GM21528 (cell line): ENCODE data around the gene RASGRP2.

Experiments used
- ATAC-seq: cut with Tn5 transposase; IDR thresholded peaks from one replicate; pipeline ENCODE4 v1.9.1; 2021; ENCODE audit warnings: mild to moderate bottlenecking, moderate library complexity; ENCODE audit not compliant: unreplicated experiment, low FRiP score

RASGRP2 gene

DNA sequence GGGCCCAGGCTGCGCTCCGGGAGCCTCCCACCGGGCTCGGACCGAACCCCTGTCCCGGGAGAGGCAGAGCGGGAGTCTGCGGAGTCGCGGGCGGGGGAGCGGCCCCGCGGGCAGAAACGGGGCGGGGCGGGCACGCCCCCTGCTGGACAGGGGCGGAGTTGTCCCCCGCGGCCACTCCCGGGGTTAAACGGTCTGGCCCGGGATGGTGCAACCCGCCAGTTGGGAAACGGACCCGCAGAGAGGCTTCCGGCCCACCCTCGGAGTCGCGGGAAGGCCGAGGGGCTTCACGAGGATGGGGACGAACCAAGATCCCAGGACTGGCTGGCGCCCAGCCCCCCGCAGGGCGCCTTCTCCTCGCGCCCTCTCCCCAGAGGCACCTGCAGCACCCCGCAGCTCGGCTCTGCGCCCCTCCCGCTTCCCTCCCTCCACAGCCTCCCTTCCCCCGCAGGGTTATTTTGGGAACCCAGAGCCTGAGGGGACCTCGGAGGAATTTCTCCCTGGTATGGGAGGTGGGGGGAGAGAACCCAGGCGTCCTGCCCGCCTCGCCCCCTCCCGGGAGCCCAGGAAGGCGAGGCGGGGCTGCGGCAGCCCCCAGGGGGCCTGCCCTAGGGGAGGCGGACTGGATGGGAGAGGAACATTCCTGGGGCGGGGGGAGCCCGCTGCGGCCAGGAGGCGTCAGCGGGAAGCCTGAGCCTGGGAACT lies 902 bp downstream of the RASGRP2 start:
- ATAC-seq = no peak

DNA sequence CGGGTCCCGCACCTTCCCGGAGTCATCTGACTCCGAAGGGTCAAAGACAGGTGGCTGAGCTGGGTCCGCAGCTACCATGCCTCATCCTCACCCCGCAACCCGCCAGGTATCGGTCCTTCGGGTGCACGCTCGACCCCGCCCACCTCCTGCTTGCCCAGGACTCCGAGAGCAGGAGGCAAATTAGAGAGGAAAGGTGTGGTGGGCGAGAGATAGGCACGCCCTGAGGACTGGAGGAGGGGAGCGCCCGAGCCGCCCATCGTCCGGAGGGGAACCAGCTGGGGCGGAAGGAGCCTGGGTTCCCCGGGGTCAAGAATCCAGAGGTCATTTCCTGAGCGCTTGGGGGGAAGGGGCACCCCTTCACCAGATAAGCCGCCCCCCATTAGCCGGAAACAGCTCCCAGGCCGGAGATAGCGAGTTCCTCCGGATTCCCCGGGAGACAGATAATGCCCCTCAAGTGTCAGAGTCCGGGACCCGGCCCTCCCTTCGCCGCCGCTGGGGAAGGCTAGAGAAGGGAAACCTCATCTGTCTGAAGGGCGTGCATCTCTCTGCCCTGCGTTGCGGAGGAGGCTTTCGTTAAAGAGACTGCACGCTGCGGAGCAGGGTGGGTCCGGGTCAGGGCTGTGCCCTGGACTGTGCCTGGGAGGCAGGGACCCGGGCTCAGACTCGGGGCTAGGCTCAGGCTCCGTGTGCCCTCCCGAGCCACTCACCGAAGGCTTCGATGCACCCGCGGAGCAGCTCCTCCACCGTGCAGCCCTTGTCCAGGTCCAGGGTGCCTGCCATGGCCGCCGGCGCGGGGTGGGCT lies 1.7 kb downstream of the RASGRP2 start:
- no peak for ATAC-seq

DNA sequence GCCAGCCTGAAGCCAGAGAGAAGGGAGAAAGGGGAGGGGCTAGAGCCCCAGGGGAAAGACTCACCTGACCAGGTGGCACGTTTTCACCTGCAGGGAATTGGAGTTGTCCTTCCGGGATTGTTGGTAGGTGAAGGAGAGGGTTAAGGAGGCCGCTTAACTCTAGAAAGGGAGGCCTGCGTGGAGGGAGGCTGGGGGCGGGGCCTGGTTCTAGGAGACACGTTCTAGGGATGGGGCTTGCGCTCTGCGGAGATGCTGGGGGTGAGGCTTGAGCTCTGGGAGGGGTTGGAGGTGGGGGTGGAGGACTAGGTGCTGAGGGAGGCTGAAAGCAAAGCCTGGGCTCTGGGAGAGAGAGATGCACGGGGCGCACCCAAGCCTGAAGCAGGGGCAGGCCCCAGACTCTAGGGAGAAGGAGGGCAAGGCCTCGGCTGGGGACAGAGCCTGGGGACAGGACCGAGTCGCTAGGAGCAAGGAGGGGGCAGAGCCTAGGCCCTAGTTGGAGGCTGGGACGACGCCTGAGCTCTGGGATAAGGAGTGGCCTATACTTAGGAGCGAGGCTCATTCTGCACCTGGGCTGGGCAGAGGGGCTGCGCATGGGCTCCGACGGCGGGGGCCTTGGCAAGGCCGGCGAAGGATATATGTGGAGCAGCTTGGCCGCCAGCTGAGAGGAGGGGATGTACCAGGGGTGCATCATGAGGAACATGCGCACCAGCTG lies 2.4 kb downstream of the RASGRP2 start:
- no peak for ATAC-seq

DNA sequence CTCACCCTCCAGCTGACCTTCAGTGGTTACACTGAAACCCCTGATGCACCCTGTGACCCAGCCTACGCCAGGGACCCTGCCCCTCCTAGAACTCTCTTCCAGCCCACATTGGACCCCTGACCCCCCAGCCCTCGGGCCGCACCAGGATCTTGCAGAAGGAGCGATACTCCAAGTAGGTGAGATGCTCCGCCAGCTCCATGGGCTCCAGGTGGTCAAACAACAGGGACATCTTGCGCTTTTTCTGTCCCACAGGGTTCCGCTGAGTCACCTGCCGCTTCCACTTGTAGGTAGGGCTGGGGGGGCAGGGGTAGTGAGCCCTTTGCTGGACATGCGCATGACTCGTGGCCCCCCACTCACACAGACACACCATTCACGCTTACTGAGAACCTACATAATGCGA lies 4.1 kb downstream of the RASGRP2 start:
- ATAC-seq = no peak

DNA sequence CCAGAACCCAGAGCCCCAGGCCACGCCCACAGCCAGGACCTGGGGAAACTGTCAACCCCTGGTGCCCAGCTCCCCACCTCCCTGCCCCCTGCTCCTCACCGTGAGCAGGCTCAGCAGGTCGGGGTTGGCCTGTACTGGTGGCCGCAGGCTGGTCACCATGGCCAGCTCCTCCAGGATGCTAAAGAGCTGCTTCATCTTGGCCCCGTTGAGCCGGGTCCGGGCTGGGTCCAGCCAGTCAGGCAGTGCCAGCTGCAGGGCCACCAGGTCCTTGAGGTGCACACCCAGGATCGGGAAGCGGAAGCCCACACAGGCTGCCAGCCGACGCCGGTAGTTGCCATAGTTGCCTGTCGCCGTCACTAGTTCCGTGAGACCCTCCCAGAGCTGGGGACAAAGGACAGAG lies 7.3 kb downstream of the RASGRP2 start:
- ATAC-seq = no peak

DNA sequence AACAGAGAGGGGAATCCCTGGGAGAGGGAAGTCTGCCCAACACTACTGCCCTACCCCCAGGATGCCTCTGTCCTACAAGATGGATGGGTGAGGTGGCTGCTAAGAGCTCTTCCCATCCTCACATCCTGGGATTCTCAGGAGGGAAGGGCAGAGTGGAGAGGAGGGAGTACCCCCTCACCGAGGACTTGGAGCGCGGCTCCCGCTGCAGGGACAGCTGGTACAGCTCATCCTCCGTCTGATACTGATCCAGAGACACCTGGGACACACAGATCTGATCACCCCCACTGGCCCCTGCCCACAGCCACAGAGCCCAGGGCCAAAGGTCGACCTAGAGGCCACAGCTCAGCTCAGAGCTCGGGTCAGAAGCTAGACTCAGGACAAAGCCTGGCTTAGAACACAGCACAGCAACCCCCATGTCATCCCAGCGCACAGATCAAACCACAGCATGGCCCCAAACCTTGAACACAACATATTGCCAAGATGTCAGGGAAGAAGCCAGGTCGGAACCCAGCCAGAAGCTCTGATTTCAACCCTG lies 8.2 kb downstream of the RASGRP2 start:
- ATAC-seq = no peak

DNA sequence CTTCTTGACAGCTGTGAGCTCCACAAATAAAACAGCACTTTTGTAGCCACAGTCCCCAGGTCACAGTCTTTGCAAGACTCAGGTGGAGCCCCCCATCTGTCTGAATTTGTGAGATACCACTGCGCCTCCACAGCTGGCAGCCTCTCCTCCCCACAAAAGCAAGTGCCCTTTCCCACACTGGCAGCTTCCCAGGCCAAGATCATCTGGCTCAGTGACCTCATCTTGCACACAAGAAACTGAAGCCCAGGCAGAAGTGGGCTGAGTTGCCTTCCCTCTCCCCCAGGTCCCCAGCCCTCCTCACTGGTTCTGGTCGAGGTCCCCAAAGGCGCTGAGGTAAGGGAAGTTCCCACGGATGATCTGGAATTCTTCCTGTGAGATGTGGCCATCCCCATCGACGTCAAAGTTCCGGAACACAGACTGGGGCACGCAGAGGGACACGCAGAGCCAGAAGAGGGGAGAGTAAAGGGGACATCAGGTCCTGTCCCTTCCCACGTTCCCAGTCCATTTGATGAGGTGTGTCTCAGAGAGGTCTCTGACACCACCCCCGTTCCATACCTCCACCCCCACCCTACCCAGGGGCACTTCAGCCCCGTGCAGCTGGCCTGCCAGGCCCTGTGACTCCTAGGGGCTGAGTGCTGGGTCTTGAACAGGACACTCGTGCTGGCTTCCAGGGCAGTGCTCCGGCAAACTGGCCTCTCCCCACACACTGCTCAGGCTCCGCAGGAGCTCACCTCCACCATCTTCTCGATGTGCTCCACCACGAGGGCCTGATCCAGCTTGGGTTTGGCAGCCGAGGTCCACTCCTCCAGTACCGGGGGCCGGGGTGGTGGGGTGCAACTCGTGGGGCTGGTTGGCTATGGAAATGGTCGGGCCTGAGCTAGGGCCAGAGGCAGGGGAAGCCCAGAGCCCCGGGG lies 8.9 kb downstream of the RASGRP2 start:
- no peak for ATAC-seq

DNA sequence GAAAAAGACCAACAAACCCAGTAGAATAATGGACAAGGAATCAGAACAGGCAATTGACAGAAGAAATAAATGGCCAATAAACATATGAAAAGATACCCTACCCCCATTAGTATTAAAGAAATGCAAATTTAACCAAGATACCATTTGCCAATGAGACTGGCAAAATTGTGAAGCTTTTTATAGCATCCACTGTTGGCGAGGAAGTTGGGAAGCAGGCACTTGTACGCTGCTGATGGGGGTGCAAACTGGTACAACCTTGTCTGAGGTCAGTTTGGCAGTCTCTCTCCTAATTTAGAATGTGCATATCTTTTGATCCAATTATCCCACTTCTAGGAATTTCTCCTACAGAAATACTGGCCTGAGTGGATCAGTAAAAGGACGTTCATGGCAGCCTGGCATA lies 12.3 kb downstream of the RASGRP2 start:
- no peak for ATAC-seq

DNA sequence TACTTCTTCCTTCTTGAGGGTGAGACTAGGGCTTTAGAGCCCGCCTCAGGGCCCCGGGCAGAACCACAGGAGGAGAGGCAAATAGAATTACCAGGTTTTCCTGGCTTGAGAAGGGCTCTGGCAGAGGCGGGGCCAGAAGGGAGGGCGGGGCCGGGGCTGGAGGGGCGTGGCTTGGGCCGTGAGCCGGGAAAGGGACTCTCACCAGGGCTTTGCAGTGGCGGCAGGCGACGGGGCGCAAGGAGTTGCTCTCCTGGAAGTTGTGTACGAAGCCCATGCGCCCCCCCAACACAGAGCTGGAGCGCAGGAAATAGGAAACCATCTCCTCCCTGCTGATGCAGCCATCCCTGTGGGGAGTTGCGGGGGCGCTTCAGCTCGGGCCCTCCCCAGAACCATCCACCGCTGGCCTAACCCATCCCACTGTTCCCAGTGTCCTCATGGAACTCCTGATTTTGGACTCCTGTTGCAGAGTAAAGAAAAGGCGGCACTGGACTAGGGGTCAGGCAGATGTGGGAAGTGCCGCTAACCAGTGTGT lies 14.0 kb downstream of the RASGRP2 start:
- no peak for ATAC-seq

DNA sequence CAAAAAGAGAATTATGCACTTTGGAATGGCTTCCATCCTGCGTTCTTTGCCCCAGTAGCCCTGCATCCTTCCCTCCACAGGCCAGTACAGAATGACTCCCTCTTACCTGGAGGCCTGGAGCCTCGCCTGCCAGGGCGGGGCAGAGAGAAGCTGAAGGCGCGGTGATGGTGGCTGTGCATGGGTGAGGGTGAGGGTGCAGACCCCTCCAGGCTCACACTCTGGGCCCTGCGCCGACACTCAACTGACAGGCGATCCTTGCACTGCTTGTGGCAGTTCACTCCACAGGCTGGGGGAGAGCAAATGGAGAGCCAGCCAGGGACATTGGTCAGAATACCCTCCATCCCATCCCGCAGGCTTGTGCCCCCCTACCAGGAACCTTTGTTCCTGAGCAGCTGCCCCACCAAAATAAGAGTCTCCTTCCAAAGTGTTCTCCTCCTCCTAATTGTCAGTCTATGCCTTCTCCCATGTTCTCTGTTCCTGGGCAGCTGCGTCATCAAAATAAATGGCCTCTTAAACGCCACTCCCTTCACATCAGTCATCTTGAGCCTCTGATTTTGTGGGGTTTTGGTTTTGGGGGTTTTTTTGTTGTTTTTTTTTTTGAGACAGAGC lies 15.1 kb downstream of the RASGRP2 start:
- no peak for ATAC-seq

DNA sequence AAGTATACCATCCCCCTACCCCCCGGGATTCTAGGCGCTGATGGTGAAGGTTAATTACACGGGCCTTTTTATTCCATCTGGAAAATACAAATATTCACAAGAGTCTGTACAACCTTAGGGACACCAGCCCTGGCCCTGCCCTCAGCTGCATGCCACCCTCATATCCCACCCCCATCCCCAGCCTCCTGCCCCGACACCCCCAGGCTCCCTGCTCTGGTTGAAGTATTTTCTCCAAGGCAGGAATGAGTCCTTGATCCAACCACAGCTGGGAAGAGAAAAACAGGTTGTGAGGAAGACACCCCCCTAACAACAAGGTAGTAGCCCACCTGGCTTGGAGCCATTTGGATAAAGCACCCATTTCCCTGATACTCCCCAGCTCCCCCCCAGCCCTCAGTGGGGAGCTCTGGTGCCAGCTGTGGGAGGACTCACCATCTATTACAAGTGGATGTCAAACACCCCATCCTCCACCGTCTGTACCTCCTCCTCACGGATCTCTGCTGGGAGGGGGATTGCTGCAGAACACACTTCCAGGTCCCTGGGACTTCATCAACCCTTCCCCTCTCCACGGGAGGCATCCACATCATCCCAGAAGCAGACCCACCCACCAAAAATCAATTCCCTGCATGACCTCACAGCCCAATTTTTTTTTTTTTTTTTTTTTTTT lies 16.9 kb downstream of the RASGRP2 start:
- ATAC-seq = no peak

DNA sequence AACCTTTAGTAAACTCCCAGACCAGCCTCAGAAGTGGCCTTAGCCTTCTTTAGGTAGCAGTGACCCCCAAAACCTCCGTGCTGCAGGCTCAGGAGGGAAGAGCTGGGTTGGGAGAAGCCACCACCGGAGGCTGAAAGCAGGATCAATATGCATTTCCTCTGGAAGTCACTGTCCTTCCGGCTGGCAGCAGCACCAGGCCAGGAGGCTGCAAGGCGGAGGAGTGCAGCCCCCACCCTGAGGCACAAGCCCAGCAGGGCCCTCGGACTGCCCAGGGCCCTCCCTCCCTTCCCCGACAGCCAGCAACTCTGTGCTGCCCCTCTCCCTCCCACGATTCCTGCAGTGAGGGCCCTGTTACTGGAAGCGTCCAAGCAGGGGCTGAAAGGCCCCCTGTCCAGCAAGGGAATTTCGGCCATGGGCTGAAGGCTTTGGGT lies 17.7 kb downstream of the RASGRP2 start:
- no peak for ATAC-seq

DNA sequence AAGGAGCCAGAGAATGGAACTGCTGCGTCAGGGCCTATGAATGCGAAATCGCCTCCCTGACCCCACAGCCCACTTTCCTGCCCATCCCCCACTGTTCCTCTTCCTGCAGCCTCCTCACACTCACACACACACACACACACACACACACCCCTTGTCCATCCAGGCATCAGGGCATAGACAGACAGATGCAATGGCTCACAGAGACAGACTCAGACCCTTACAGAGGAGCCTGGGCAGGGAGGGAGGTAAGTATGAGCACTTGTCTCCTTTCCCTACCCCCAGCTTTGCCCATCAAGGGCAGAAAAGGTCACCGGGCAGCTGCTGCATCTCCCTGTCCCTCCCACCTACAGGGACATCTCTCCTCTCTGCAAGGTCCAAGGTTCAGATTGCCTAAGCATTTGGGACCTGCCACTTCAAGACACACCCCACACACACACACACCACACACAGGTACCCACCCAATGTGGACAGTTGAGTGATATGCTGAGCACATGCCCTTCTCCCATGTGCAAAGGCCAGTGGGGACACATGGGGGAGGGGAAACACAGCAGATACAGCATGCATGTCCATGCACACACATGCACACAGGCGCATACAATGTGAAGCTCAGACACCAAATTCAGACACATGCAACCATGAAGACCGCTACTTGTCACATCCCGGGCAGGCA lies 18.9 kb downstream of the RASGRP2 start:
- ATAC-seq = no peak

DNA sequence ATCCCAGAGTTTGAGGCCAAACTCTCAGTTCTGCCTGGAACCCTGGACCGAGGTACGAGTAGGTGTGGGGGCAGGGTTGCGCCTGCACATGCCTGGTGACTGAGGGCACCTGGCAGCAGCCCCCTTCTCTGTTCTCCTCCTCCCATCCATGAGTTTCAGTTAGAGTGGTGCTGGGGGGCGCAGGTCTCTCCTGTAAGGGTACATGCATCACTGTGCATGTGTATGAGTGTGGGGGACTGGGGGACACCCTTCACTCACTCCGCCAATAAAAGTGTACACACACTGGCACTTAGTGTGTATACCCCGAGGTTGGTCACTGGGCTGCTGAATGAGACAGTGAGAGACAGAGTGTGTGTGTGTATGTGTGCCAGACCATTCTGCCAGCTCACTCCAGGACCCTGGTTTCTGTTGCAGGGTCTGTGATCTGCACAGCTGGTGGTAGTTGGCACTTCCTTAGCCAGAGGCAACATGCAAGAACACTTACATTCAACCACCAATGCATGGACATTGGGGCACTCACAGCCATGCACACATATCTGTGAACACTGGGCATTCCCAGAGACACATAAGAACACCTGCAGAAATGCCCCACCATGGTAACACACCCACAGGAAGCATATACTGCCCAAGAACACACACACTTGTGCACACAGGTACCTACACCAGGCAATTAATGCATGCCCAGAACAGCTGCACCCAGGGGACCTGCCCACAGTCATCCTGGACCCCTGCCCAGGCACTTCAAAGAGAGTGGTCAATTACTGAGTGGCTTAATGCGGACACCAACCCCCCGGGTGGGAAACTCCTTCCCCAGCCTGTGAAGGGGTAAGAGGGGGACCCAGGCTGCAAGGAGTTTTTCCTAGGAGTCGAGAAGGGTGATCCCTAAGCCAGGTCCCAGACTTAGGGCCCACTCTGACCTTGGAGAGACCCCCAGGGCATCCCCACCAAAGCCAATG lies 19.8 kb downstream of the RASGRP2 start:
- ATAC-seq = no peak

DNA sequence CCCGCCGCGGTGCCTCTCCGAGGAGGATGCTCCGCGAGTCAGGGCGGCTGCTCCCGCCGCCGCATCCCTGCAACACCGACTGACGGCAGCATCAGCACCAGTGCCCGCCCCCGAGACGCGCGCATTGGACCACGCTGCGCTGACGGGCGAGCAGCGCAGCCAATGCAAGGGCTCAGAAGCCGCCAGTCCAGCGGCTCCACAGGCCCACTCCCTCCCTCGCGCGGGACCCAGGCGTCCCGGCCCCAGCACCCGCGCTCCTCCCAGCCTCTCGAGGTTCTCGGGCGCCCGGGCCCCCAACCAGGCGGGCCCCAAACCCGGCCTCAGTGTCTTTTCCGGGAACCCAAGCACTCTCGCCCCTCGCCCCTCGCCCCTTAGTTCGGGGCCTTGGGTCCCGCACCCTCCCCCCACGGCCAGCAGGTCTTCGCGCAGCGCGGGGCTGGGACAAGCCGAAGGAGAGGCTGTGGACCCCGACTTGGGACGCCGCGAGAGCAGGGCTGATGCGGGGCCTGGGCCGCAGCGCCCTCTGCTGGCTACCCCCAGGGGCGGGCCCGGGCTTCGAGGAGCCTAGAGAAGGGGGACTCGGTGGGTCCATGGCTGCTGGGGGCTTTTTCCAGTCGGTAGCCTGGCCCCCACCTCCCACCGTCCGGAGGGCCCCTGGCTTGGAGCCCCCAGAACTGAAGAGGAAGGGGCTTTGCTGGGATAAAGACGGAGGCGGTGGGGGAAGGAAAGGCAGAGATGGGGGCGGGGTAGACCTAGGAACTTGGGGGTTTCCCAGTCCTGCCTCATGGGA lies 20.6 kb downstream of the RASGRP2 start, which contains the start of gene NRXN2:
Gene NRXN2 (minus strand): TSS at position 81 of the 790 bp plus-strand sequence. CDS start 9,498 bp downstream, outside the sequence.
- ATAC-seq = peak; percentile 72
